Measurements from ENCODE around the gene IQCB1.
"Not testable (repeated sequence)": the region's sequence is repeated elsewhere in the genome, so short reads cannot be mapped to it uniquely, and the experiment has no call there.

The IQCB1 gene, protein sequence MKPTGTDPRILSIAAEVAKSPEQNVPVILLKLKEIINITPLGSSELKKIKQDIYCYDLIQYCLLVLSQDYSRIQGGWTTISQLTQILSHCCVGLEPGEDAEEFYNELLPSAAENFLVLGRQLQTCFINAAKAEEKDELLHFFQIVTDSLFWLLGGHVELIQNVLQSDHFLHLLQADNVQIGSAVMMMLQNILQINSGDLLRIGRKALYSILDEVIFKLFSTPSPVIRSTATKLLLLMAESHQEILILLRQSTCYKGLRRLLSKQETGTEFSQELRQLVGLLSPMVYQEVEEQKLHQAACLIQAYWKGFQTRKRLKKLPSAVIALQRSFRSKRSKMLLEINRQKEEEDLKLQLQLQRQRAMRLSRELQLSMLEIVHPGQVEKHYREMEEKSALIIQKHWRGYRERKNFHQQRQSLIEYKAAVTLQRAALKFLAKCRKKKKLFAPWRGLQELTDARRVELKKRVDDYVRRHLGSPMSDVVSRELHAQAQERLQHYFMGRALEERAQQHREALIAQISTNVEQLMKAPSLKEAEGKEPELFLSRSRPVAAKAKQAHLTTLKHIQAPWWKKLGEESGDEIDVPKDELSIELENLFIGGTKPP

GRCh38 chr3:121834671-121835464 lies at the start of gene IQCB1, which contains the start of gene EAF2:
IQCB1 (minus strand) TSS chr3:121835060; CDS start chr3:121828960, 6,100 bp downstream.
EAF2 (plus strand) TSS chr3:121835209; CDS start chr3:121835286, 77 bp downstream.
- DNase-seq (ENCODE audit: low spot score): peak; percentile 99

- DNase-seq (ENCODE audit: low spot score): no peak
Observed at GRCh38 chr3:121883507-121883906, 48.6 kb upstream of the IQCB1 start.

DNA sequence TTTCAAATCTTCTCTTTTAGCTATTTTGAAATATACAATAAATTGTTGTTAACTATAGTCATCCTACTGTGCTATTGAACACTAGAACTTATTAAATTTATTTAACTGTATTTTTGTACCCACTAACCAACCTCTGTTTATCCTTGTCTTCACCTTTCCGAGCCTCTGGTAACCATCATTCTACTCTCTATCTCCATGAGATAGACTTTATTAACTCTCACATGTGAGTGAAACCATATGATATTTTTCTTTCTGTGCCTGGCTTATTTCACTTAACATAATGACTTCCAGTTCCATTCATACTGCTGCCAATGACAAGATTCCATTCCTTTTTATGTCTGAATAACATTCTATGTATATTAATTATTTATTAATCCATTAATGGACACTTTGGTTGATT lies 43.6 kb upstream of the IQCB1 start:
- no peak for DNase-seq (ENCODE audit: low spot score)

DNA sequence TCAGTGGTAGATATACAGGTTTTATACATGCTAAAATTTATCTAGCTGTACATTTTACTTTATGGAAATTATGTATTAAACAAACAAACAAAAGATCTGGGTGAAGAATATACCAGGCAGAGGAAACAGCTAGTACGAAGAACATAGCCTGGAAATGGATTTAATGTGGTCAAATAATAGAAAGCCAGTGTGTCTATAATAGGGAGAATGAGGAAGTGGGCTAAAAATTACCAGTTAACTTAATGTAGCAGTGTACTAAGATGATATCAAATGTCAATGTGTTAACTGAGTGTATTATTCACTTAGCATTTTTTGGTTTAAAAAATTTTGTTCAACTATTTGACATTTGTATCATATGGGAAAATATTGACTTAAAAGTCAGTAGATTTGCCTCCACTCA lies 36.6 kb upstream of the IQCB1 start:
- no peak for DNase-seq (ENCODE audit: low spot score)

GRCh38 chr3:121870717-121871116 lies 35.9 kb upstream of the IQCB1 start:
- no peak for DNase-seq (ENCODE audit: low spot score)

DNA sequence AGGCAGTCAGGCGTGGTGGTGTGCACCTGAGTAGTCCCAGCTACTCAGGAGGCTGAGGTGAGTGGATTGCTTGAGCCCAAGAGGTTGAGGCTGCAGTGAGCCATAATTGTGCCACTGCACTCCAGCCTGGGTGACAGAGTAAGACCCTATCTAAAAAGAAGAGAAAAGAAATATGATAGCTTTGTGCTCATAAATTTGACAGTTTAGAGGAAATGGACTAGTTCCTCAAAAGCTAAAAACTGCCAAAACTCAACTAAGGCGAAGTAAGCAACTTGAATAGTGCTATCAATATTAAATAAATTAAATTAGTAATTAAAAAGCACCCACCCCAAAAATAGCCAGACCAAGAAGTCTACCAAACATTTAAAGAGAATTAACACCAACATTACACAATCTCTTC lies 34.9 kb upstream of the IQCB1 start:
- DNase-seq (ENCODE audit: low spot score): no peak

GRCh38 chr3:121863801-121864200 lies 28.9 kb upstream of the IQCB1 start:
- DNase-seq (ENCODE audit: low spot score): no peak

- not testable (repeated sequence) for DNase-seq (ENCODE audit: low spot score)
Observed at GRCh38 chr3:121863247-121863646, 28.4 kb upstream of the IQCB1 start.

- DNase-seq (ENCODE audit: low spot score): not testable (repeated sequence)
Observed at GRCh38 chr3:121857778-121858177, 22.9 kb upstream of the IQCB1 start.

- DNase-seq (ENCODE audit: low spot score): no peak
Observed at GRCh38 chr3:121855555-121855954, 20.7 kb upstream of the IQCB1 start.

DNA sequence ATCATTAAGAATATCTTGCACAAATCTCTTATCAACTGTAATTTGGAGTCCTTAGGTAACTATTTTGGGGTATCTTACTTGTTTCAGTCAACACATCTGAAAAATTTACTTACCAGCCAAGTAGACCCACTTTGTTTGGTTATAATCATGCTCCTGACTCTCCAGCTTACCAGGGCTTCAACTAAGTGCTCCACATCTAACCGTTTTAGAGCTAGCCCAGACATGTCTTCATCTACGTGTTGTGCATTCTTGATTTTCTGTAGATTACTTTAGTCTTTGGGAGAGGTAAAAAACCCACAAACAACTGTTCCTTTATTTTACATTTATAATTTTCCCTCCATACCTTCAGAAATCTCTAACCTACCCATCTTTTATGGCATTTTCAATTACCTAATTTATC lies 17.4 kb upstream of the IQCB1 start:
- DNase-seq (ENCODE audit: low spot score): no peak

DNA sequence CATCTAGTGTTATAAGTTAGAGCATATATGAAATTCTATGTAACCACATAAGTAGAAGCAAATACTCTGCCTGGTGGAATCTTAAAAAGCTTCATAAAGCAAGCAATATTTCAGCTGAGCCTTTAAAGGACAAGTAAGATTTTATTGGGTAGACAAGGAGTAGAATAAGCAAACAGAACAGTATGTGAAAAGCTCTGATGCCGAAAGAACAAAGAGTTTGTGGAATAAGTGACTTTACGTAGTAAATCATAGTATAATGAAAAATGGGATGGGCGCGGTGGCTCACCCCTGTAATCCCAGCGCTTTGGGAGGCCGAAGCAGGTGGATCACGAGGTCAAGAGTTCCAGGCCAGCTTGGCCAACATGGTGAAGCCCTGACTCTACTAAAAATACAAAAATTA lies 10.0 kb upstream of the IQCB1 start:
- no peak for DNase-seq (ENCODE audit: low spot score)

- DNase-seq (ENCODE audit: low spot score): no peak
Observed at GRCh38 chr3:121839962-121840361, 5.1 kb upstream of the IQCB1 start.

DNA sequence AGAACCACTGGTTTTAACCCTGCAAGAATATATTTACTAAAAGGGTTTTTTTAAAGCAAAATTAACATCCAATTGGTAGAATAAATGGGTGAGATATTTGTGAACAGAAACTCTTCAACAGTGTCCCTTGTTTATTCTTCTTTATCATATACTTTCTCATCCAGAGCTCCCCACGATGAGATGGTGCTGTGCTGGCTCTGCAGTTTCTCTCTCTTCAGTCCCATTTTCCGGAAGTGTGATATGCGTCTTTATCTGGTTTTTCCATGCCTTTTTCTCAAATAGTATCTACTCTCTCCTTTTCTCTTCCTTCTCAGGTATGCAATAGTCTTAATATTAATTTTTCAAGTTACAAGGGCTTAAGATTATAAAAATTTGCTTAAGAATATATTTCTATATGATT lies 1.6 kb upstream of the IQCB1 start:
- DNase-seq (ENCODE audit: low spot score): no peak

DNA sequence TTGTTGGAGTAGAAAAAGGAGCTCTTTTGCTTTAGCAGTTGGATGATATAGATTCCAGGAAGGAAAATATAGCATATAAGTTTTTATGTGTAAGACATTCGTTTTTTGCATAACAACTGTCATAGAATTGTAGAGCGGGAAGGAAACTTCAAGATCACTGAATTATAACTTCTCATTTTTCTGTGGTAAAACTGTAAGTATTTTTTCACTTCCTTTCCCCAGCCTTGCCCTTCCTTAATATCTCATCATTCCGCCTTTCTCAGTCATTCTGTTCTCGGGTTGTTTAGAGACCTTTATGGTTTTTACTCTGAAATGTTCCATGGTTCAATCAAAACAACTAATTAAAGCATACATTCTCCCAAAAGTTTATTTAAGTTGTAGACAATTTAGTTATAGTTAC lies 1.2 kb upstream of the IQCB1 start:
- peak; percentile 6 for DNase-seq (ENCODE audit: low spot score)

DNA sequence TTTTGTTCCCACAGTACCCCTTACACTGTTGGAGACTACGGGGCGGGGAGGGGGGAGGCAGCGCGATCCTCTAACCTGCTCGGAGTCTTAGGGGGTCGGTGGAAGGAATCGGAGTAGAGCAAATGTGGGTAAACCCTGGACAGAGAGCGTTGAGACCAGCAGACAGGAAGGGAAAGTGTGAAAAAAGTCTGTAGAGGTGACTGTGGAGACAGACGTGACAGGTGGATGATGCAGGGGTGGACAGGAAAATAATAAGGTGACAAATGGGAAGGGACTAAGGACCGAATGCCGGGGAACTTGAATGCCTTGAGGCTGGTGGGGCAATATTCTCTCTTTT lies 573 bp upstream of the IQCB1 start:
- DNase-seq (ENCODE audit: low spot score): peak; percentile 31

- no peak for DNase-seq (ENCODE audit: low spot score)
Observed at GRCh38 chr3:121834157-121834670, 646 bp downstream of the IQCB1 start.

- DNase-seq (ENCODE audit: low spot score): no peak
Observed at GRCh38 chr3:121822973-121823372, 11.9 kb downstream of the IQCB1 start.

GRCh38 chr3:121821421-121822199 lies 13.2 kb downstream of the IQCB1 start:
- no peak for DNase-seq (ENCODE audit: low spot score)

- no peak for DNase-seq (ENCODE audit: low spot score)
Observed at GRCh38 chr3:121819236-121819635, 15.6 kb downstream of the IQCB1 start.

- no peak for DNase-seq (ENCODE audit: low spot score)
Observed at GRCh38 chr3:121818578-121818977, 16.3 kb downstream of the IQCB1 start.

GRCh38 chr3:121817753-121818152 lies 17.1 kb downstream of the IQCB1 start:
- DNase-seq (ENCODE audit: low spot score): no peak
